ENCODE results near the gene DRC7. TPM values are rescaled to one million over a fixed set of nuclear protein-coding genes. Genes with fewer than 3 reads are reported as not detected.
"Not testable (repeated sequence)": the region's sequence is repeated elsewhere in the genome, so short reads cannot be mapped to it uniquely, and the experiment has no call there.

The DRC7 gene
- total RNA-seq, 1 donor from 2014 or later, result under 0.01 TPM

DNA sequence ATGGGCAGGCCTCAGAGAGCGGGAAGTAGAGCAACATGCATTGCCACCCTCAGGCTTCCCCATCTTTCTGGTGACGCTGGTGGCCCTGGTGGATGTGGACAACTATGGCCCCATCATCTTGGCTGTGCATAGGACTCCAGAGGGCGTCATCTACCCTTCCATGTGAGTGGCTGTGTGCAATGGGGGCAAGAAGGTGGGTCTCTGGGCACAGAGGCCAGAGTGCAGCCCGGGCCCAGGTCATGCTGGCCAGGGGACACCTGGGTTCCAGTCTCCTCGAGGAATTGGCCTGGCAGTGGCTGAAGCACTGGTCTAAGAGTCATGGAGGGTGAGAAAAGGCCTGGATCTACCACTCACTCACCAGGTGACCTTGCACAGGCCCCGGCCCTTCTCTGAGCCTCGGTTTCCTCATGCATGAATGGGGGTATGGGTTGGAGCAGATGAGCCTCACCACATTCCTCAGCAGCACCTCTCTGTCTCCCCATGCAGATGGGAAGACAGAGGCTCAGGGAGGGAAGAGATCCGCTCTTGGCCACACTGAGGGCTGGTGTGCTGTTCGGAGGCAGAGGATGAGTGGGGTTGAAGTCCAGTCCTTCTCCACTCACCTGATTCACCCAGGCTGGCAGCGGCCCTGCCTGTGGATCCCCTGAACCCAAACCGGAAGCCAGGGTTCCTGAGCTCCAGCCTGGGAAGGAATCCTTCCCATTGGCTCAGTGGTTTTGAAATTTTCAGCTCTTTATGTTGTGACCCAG lies 33.7 kb upstream of the DRC7 start:
- no peak for FAIRE-seq

DNA sequence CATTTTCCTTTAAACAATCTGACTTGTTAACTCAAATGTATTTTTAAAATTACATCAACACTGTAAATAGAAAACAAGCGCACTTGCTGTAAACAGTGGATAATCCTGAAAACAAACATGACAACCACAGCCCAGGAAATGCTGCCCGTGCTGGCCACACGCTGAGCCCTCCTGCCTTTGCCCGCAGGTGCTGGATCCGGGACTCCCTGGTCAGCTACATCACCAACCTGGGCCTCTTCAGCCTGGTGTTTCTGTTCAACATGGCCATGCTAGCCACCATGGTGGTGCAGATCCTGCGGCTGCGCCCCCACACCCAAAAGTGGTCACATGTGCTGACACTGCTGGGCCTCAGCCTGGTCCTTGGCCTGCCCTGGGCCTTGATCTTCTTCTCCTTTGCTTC lies 33.1 kb upstream of the DRC7 start:
- FAIRE-seq, result no peak
- DNase-seq (ENCODE audit: low spot score in 2 of 2), result no peak

More for the DNA sequence above, 33.7 kb upstream of the DRC7 start:
- no peak for DNase-seq (ENCODE audit: low spot score in 2 of 2)

DNA sequence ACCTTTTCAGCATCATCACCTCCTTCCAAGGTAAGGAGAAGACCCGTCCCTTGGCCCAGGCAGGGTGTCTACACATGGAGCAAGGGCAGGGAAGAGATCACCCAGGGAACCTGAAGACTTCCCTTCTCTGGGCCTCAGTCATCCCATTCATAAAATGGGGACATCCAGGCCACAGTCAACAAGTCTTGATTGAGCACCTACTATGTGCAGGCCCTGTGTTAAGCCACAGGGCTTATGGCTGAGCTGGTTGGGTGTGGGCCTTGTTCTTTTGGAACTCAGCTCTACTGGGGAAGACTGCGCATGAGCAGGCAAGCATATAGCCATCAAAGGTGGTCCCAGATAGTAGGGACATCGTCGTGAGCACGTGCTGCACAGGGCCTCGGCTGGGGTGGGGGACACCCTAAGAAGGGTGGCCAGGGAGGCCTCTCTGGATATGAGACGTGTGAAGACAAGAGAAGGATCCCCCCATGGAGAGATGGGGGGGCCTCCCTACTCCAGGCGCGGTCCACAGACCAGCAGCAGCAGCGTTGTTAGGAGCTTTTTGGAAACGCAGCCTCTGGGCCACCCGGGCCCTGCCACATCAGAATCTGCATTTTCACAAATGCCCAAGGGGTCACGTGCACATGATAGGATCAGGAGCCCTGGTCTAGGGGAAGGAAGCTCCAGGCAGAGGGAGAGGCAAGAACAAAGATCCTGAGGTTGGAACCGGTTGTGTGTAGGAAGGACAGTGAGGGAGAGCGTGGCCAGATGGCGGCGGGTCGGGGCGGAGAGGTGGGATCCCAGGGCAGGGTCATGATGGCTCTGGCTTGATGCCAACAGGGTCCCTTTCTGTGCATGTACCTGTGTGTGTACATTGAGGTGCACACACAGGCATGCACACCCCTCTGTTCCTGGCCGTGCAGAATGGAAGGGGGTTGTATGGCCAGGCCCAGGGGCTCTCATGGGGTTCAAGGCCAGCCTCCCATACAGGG lies 32.4 kb upstream of the DRC7 start:
- DNase-seq (ENCODE audit: low spot score in 2 of 2) (no peak), FAIRE-seq (no peak)

DNA sequence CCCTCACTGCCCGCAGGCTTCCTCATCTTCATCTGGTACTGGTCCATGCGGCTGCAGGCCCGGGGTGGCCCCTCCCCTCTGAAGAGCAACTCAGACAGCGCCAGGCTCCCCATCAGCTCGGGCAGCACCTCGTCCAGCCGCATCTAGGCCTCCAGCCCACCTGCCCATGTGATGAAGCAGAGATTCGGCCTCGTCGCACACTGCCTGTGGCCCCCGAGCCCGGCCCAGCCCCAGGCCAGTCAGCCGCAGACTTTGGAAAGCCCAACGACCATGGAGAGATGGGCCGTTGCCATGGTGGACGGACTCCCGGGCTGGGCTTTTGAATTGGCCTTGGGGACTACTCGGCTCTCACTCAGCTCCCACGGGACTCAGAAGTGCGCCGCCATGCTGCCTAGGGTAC lies 31.2 kb upstream of the DRC7 start:
- FAIRE-seq, result no peak

DNA sequence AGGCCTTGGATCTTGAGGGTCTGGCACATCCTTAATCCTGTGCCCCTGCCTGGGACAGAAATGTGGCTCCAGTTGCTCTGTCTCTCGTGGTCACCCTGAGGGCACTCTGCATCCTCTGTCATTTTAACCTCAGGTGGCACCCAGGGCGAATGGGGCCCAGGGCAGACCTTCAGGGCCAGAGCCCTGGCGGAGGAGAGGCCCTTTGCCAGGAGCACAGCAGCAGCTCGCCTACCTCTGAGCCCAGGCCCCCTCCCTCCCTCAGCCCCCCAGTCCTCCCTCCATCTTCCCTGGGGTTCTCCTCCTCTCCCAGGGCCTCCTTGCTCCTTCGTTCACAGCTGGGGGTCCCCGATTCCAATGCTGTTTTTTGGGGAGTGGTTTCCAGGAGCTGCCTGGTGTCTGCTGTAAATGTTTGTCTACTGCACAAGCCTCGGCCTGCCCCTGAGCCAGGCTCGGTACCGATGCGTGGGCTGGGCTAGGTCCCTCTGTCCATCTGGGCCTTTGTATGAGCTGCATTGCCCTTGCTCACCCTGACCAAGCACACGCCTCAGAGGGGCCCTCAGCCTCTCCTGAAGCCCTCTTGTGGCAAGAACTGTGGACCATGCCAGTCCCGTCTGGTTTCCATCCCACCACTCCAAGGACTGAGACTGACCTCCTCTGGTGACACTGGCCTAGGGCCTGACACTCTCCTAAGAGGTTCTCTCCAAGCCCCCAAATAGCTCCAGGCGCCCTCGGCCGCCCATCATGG lies 30.5 kb upstream of the DRC7 start:
- DNase-seq (ENCODE audit: low spot score in 2 of 2) (no peak), FAIRE-seq (no peak)

More for the DNA sequence above, 31.2 kb upstream of the DRC7 start:
- no peak for DNase-seq (ENCODE audit: low spot score in 2 of 2)

DNA sequence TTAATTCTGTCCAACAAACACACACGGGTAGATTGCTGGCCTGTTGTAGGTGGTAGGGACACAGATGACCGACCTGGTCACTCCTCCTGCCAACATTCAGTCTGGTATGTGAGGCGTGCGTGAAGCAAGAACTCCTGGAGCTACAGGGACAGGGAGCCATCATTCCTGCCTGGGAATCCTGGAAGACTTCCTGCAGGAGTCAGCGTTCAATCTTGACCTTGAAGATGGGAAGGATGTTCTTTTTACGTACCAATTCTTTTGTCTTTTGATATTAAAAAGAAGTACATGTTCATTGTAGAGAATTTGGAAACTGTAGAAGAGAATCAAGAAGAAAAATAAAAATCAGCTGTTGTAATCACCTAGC lies 30.0 kb upstream of the DRC7 start:
- FAIRE-seq (no peak), DNase-seq (ENCODE audit: low spot score in 2 of 2) (no peak)

DNA sequence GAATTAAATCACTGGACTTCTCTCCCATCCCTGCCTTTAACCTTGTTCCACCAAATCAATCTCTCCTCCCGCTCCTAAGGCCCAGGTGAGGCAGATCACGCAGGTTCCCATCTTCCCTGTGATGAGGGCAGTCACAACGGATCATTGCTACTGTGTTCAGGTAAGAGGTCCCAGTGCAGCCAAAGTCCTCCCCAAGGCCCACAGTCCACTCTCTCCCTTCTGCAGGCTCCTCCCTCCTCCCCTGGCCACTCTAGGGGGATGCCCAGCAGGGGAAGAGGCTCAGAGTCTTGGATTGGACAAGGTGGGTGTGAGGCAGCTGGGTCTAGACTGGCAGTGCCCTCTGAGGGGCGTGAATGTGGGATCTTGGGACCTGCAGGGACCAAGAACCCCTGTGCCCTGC lies 29.1 kb upstream of the DRC7 start:
- DNase-seq (ENCODE audit: low spot score in 2 of 2) (no peak), FAIRE-seq (no peak)

DNA sequence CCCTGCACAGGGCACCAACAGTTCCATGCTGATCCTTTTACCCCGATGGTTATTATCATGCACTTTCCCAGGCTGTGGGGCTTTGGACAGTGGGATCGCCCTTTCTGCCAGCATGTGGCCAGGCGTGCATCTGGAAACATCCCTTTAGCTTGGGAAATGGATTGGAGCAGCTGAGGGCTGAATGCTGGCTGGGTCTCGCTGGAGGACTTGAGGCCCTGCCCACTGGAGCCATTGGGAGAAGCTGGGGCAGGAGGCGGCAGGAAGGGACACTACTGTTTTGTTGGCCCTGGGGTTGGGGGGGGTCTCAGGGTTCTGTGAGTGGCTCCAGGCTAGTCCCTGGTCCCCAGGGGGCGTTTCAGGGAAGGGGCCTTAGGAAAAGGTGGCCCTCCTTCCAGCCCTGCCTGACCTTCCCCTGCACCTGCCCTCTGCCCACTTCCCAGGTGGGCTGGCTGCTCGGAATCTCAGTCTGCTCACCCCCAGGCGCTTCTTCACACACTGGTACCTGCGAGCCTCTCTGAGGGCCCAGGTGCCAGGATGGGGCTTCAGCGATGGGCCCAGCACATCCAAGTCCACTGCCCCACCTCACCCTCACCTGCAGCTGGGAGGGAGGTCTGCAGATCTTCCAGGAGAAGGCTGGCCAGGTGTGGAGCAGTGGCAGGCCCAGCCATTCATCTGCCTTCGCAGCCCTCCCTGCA lies 28.1 kb upstream of the DRC7 start:
- DNase-seq (ENCODE audit: low spot score in 2 of 2), result no peak
- FAIRE-seq, result no peak

DNA sequence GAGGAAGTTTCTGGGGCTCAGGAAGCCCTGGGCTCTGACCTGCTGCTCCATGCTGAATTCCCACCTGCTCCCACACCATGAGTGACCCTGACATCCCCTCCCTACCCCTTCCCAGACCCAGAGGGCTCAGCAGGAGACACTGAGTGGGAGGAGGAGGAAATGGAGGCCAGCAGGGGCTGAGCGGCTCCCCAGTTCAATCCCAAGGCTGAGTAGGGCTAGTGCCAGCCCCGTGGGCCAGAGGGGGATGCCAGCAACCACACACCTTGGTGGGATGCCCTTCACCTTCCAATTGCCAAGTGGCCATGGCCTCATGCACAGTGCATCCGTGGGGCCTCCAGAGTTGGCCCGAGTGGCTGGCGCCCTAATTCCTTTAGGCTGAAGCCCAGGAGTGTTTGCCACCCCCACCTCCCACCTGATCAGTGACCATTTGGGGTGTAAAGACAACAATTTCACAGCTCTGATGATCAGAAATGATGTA lies 27.5 kb upstream of the DRC7 start:
- FAIRE-seq, result no peak
- DNase-seq (ENCODE audit: low spot score in 2 of 2), result no peak

DNA sequence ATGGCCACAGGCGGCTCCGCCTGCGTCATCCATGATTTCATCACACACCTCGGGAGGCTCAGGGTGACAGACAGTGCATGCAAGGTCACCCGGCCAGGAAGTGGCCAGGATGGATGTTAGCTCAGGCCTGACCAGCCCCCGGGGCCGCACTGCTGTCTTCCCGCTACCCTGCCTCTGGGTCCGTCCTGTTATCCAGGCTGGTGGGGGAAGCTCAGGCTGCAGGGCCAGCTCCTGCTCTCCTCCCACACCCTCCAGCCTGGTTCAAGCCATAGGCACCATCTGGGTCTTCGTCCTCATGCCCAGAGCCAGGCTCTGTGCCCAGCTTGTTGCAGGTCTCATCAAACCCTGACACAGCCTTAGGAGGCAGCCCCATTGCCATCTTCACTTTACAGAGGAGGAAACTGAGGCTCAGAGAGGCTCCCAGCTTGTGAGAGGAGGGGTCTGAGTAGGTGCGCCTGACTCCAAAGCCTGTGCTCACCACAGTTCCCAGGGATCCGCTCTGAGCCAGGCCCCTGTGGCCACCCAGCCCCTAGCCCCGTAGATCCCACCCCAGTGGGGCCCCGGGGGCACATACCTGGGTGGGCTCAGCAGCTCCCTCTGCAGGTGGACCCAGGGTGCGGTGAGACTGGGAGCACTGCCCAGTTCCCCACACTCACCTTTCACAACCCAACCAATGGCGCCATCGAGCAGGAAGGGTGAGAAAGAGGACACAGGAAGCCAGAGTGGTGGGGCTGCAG lies 26.9 kb upstream of the DRC7 start:
- DNase-seq (ENCODE audit: low spot score in 2 of 2) (no peak), FAIRE-seq (no peak)

DNA sequence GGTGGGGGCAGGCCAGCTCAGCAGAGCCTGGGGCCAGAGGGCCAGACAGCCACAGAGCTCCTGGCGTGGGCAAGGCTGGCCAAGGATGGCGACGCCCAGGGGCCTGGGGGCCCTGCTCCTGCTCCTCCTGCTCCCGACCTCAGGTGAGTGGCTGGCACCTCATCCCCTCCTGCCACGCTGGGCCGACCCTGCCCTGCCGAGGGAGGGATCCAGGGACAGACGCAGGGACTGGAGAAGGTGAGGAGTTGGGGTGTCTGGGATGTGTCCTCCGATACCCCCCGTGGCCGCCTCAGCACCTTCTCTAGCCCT lies 26.4 kb upstream of the DRC7 start, which contains the start of gene ADGRG3:
Gene ADGRG3, plus strand, starts transcription at position 44 of the 309 bp plus-strand sequence. Its CDS starts 42 bp downstream, at position 86.
- FAIRE-seq (no peak), DNase-seq (ENCODE audit: low spot score in 2 of 2) (no peak)

DNA sequence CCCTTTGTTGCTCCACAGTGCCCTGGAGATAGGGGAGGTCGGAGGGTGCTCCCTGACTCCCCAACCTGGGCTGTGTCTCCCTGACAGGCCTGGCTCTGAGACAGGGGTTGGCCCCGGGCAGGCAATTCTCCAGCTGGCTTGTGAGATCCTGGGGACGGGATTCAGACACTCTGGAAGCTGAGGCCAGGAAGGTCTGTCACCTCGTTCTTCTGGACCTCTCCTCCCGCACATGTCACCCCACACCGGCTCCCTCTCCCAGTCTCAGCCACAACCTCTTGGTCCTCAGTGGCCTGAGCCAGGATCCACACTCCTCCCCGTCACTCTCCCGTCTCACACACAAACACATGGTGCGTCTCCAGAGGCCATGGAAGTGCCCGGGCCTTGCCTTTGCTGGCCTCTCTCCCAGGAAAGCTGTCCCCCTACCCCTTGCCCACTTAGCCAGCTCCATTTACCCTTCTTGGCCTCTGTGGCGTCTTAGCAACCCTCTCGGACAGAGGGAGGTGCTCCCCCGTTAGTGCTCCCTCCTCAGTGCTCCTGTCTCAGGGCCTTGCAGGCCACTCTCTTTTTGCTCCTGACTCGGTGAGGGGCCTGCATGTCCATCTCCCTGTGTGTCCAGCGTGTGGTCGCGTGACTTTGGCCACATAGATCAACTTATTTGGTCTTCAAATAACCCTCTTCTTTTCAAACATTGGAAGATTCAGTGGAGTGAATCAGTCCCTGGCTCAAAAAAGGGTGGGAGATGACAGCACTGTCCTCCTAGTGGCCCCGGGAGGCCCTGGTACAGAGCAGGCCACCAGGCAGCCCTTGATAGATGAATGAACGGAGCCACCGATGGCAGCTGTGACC lies 25.8 kb upstream of the DRC7 start:
- DNase-seq (ENCODE audit: low spot score in 2 of 2) (no peak), FAIRE-seq (no peak)

DNA sequence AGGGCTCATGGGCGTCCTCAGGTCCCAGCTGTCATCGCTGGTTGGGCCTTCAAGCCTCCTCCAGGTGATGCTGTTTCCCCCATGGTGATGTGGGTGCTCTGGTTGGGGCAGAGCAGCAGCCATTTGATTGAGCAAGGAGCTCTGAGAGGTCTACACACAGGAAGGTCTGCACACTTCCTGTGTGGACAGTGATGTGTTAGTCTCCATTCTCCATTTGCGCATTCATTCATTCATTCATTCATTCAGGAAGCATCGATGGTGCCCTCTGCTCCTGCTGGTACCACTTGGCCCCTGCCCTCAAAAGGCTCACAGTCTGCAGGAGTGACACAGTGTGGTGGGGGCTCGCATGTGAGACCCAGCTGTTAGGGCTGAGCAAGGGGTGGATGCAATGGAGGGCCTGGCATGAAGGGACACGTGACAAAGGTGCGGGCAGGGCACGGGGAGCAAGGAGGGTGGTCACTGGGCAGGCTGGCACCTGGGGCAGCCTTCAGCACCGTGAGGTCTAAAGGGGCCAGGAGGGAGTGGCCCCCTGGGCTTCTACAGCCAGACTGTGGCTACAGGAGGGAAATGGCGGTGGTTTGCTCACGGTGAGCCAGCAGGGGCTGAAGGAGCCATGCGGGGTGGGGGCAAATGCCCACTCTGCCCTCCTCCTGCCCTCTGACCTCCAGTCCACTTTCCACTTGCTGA lies 25.0 kb upstream of the DRC7 start:
- no peak for DNase-seq (ENCODE audit: low spot score in 2 of 2)
- no peak for FAIRE-seq

DNA sequence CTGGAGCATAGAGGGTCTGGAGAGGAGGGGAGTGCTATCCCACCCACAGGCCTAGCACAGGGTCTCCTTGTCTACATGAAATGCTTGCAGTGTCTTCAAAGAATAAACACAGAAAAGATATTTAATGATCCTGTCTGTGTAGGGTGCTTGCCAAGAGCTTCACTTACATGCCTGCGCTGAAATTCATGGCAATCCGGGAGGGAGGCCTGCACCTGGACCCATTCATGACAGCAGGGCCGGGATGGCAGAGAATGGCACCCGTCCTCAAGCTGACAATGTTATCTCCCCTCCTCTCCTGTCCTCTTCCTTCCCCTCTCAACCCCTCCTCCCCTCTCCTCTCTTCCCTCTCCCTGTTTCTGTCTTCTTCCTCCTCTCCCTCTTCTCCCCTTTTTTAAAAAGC lies 24.4 kb upstream of the DRC7 start:
- DNase-seq (ENCODE audit: low spot score in 2 of 2) (no peak), FAIRE-seq (no peak)

DNA sequence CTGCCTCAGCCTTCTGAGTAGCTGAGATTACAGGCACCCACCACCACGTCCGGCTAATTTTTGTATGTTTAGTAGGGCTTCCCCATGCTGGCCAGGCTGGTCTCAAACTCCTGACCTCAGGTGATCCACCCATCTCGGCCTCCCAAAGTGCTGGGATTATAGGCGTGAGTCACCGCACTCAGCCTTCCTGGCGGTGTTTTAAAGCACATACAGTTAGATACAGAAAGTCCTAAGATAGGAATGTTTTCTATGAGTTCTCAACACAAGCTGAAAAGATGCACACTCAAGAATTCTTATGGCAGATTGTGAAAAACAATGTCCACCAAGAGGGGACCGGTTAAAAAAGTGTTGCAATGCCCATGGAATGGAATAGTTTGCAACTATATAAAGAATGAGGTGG lies 23.2 kb upstream of the DRC7 start:
- FAIRE-seq; DNase-seq (ENCODE audit: low spot score in 2 of 2): not testable (repeated sequence)

DNA sequence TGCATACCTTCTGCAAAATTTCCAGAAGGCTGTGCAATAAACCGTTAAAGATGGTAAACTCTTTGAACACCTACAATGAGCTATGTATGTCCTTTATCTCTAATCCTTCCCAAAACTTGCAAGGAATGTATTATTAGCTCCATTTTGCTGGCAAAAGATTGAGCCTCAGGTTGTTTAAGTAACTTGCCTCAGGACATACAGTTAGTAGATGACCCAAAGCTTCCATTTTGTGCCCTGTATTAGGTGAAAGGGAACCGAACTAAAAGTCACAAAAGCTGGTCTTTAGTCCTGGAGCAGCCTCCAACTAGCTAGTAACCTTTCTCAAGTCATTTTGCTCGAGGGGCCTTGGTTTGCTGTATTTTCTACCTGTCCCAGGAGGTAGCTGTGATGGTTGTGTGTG lies 22.2 kb upstream of the DRC7 start:
- no peak for DNase-seq (ENCODE audit: low spot score in 2 of 2)
- FAIRE-seq, result no peak

DNA sequence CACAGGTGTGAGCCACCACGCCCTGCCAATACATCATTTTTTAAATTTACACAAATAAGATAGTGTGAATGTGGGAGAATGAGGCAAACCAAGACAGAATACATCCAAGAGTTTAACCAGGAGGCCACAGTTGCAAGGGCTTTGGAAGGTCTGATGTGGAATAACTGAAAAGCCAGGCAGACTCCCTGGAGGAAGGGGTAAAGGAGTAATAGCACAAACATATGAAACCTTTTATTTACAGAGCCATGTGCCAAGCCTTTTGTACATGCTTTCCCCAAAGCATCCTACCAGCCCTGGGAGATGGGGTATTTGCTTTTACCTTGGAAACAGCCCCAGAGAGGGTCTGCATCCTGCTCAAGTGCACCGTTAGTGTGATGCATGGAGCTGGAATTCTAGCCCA lies 21.8 kb upstream of the DRC7 start:
- DNase-seq (ENCODE audit: low spot score in 2 of 2) (no peak), FAIRE-seq (no peak)

Data from frontal cortex (tissue), 4 donors.